ENCODE data around the gene SULT2B1. TPM values are rescaled to one million over a fixed set of nuclear protein-coding genes. Genes with fewer than 3 reads are reported as not detected.
"Not testable (repeated sequence)": the region's sequence is repeated elsewhere in the genome, so short reads cannot be mapped to it uniquely, and the experiment has no call there.

Gene SULT2B1
- total RNA-seq, 1 donor from 2014 or later, result not detected

DNA sequence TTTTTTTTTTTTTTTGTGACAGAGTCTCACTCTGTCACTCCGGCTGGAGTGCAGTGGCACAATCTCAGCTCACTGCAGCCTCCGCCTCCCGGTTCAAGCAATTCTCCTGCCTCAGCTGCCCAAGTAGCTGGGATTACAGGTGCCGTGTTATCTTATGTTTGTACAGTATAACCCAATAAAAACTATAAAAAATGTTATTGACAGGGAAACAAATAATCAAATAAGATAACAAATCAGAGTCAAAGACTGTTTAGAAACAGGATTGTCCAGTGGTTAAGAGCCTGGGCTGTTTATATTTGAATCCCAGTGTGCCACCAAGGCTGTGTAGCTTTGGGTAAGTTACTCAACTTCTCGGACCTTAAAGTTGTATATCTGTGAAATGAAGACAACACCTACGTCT lies 21.2 kb upstream of the SULT2B1 start:
- H3K27ac Mint-ChIP-seq (ENCODE audit: unreplicated experiment), result no peak overlapping the region

DNA sequence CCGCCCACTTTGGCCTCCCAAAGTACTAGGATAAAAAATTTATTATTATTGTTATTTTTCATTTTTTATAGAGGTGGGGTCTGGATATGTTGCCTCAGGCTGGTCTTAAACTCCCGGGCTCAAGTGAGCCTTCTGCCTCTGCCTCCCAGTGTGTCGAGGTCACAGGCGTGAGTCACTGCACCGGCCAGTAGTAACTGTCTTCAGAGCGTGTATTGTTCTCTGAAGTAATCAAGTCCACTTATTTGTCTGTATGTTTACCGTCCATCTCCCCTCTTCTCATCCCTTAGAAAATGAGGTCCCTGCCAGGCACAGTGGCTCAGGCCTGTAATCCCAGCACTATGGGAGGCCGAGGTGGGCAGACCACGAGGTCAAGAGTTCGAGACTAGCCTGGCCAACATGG lies 18.2 kb upstream of the SULT2B1 start:
- TF ChIP-seq, protein P1, sequence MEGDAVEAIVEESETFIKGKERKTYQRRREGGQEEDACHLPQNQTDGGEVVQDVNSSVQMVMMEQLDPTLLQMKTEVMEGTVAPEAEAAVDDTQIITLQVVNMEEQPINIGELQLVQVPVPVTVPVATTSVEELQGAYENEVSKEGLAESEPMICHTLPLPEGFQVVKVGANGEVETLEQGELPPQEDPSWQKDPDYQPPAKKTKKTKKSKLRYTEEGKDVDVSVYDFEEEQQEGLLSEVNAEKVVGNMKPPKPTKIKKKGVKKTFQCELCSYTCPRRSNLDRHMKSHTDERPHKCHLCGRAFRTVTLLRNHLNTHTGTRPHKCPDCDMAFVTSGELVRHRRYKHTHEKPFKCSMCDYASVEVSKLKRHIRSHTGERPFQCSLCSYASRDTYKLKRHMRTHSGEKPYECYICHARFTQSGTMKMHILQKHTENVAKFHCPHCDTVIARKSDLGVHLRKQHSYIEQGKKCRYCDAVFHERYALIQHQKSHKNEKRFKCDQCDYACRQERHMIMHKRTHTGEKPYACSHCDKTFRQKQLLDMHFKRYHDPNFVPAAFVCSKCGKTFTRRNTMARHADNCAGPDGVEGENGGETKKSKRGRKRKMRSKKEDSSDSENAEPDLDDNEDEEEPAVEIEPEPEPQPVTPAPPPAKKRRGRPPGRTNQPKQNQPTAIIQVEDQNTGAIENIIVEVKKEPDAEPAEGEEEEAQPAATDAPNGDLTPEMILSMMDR (conservative IDR thresholded peaks at IDR 0.05), result no peak
- Mint-ChIP-seq H3K36me3 (ENCODE audit: low read depth) (no peaks in the 10 kb centered on the region), H3K27ac (ENCODE audit: unreplicated experiment) (no peak overlapping the region), H3K27me3 (ENCODE audit: low read depth) (peaks cover 2% of the 10 kb centered on the region), H3K4me3 (no peak overlapping the region), H3K9me3 (peaks cover 3% of the 10 kb centered on the region), H3K4me1 (no peaks in the 10 kb centered on the region)
- DNase-seq (ENCODE audit: low read depth, low spot score), result no peak

More for the DNA sequence above, 21.2 kb upstream of the SULT2B1 start:
- Mint-ChIP-seq H3K4me3 (no peak overlapping the region), H3K9me3 (peaks cover 7% of the 10 kb centered on the region), H3K27me3 (ENCODE audit: low read depth) (peaks cover 2% of the 10 kb centered on the region), H3K4me1 (no peaks in the 10 kb centered on the region), H3K36me3 (ENCODE audit: low read depth) (no peaks in the 10 kb centered on the region)
- TF ChIP-seq, protein P1 (conservative IDR thresholded peaks at IDR 0.05), result no peak
- no peak for DNase-seq (ENCODE audit: low read depth, low spot score)

DNA sequence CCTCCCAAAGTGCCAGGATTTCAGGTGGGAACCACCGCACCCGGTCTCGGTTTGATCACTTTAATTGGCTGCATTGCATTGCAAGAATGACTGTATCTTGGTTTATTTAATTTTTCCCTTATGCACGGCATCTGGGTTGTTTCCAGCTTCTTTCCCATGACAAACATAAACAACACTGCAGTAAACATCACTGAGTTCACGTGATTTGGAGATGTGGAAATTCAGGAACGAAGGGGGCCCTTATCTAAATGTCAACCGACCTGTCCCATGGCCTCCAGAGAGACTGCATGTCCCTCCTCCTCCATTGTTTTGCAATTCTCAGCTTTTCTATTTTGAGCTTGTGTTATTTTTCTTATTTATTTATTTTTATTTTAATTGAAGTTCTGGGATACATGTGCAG lies 14.4 kb upstream of the SULT2B1 start:
- Mint-ChIP-seq H3K9me3 (no peaks in the 10 kb centered on the region), H3K27ac (ENCODE audit: unreplicated experiment) (no peak overlapping the region), H3K4me3 (no peak overlapping the region), H3K36me3 (ENCODE audit: low read depth) (no peaks in the 10 kb centered on the region), H3K27me3 (ENCODE audit: low read depth) (no peaks in the 10 kb centered on the region), H3K4me1 (no peaks in the 10 kb centered on the region)
- TF ChIP-seq, protein P1 (conservative IDR thresholded peaks at IDR 0.05), result no peak
- DNase-seq (ENCODE audit: low read depth, low spot score), result no peak

DNA sequence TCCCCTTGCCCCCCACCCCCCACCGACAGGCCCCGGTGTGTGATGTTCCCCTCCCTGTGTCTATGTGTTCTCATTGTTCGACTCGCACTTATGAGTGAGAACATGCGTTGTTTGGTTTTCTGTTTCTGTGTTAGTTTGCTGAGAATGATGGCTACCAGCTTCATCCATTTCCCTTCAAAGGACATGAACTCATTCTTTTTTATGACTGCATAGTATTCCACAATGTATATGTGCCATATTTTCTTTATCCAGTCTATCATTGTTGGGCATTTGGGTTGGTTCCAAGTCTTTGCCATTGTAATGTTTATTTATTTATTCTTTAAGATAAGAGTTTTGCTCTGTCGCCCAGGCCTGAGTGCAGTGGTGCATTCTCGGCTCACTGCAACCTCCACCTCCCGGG lies 13.9 kb upstream of the SULT2B1 start:
- H3K36me3 Mint-ChIP-seq (ENCODE audit: low read depth); H3K27me3 Mint-ChIP-seq (ENCODE audit: low read depth); H3K4me3 Mint-ChIP-seq; H3K27ac Mint-ChIP-seq (ENCODE audit: unreplicated experiment); H3K9me3 Mint-ChIP-seq; DNase-seq (ENCODE audit: low read depth, low spot score); H3K4me1 Mint-ChIP-seq: not testable (repeated sequence)

DNA sequence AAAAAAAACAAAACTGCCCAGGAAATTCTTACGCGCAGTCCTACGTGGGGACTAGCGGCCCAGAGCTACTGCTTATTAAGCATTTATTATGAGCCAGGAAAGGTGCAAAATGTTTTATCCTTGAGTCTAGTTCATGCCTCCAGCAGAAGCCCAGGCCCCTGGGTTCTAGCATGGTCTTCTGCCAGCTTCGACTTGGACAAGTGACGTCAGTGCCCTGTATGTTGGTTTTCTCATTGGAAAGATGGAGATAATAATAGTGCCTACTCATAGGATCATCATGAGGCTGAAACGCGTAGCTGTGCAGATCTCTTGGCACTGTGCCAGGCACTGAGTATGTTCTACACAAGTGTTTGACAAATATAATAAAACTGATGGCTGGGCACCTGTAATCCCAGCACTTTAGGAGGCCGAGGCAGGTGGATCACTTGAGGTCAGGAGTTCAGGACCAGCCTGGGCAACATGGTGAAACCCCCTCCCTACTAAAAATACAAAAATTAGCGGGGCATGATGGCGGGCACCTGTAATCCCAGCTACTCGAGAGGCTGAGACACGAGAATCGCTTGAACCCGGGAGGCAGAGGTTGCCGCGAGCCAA lies 12.4 kb upstream of the SULT2B1 start:
- Mint-ChIP-seq H3K4me3 (no peak overlapping the region), H3K27ac (ENCODE audit: unreplicated experiment) (no peak overlapping the region), H3K36me3 (ENCODE audit: low read depth) (no peaks in the 10 kb centered on the region), H3K4me1 (peaks cover 4% of the 10 kb centered on the region), H3K9me3 (no peaks in the 10 kb centered on the region), H3K27me3 (ENCODE audit: low read depth) (no peaks in the 10 kb centered on the region)
- TF ChIP-seq, protein P1 (conservative IDR thresholded peaks at IDR 0.05), result no peak
- DNase-seq (ENCODE audit: low read depth, low spot score), result no peak

DNA sequence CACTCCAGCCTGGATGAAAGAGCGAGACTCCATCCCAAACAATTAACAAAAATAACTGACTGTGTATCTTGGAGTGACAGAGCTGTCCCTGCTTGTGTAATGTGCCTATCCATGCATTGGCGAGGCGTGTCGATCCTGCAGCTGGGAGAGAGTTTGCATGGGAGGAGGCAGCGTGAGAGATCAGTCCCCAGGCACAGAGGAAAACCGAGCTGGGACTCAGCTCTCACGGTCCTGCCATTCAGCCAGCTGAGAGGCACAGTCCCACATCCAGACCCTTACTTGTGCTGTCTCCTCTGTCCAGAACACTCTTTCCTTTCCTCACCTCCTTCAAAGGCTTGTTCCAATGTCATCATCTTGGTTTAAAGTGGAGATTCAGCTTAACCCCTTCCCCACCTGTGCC lies 11.9 kb upstream of the SULT2B1 start:
- Mint-ChIP-seq H3K9me3 (no peaks in the 10 kb centered on the region), H3K4me1 (peaks cover 4% of the 10 kb centered on the region), H3K27me3 (ENCODE audit: low read depth) (no peaks in the 10 kb centered on the region), H3K4me3 (no peak overlapping the region), H3K27ac (ENCODE audit: unreplicated experiment) (no peak overlapping the region), H3K36me3 (ENCODE audit: low read depth) (no peaks in the 10 kb centered on the region)
- TF ChIP-seq, protein P1 (conservative IDR thresholded peaks at IDR 0.05), result no peak
- no peak for DNase-seq (ENCODE audit: low read depth, low spot score)

Data from neural crest cell (in vitro differentiated cells).